NCI-H524 (cell line): ENCODE results near the gene CTRB2.
"Not testable (repeated sequence)": the region's sequence is repeated elsewhere in the genome, so short reads cannot be mapped to it uniquely, and the experiment has no call there.

Experiments
- DNase-seq, 2 experiments: peaks; one replicate each; lab custom pipeline; 2025; lab: John Stamatoyannopoulos, UW

The CTRB2 gene

DNA sequence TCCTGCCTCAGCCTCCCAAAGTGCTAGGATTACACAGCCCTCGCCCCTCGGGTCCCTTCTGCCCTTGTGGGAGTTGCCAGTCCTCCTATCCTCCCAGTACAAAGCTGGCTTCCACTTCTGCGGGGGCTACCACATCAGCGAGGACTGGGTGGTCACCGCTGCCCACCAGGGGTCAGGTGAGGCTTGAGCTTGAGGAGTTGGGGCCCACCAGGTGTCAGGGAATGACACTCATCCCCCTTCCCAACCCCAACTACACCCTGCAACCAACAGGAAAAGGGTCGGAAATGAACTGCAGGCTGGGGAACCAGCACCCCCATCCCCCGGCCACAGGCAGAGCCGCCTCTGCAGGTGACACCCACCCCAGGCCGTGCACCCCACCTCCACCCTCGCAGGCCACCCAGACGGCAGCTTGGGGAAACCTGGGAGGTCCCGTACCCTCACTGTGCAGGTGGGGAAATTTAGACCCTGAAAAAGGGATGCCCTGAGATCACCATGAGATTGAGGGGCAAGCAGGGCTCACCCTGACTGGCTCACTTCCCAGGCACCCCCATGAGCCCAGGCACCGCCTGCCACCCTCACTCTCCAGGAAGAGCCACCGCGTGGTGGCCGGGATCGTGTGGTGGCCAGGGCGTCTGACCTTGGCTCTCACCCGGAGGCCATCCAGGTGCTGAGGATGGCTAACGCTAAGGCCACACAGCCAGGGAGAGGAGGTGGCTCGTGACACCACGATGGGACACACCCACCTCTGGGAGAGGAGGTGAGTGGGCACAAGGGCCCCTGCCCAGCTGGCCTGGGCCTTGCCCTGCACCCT lies 19.8 kb upstream of the CTRB2 start:
- DNase-seq: no peak

DNA sequence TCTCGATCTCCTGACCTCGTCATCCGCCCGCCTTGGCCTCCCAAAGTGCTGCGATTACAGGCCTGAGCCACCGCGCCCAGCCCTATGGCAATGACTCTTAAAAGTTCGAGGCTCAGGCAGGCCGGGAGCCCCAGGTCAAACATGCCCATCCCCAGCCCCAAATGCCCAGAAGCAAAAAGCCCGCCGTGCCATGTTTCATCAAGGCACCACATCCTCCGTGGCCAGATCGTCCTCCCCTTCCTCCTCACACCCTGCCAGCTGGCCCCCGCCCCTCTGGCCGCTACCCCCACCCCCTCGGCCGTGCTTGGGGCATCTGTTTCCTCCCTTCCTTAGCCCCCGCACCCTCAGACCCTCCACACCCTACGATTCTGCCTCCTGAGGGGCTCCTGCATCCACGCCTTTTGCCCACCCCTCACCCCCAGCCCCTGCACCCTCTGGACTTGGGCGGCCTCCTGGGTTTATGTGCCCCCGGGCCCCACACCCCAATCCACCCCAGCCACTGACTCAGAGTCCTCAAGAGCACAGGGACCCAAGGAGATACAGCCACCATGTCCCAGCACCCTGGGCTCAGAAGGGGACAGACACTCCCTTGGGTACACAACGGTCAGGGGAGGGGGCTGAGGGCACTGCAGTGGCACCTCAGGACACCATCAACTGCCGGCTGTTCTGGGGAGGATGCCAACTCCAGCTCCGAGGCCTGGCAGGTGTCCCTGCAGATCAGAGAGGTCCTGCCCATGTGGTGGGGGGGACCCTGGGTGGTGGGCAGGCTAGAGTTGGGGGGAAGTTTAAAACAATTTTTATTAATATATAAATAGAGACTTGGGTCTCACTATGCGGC lies 18.9 kb upstream of the CTRB2 start:
- no peak for DNase-seq

GRCh38 chr16:75225092-75225491 lies 18.1 kb upstream of the CTRB2 start:
- DNase-seq: no peak

GRCh38 chr16:75224306-75225082 lies 17.5 kb upstream of the CTRB2 start:
- no peak for DNase-seq

- DNase-seq: not testable (repeated sequence)
Observed at GRCh38 chr16:75223129-75223528, 16.2 kb upstream of the CTRB2 start.

DNA sequence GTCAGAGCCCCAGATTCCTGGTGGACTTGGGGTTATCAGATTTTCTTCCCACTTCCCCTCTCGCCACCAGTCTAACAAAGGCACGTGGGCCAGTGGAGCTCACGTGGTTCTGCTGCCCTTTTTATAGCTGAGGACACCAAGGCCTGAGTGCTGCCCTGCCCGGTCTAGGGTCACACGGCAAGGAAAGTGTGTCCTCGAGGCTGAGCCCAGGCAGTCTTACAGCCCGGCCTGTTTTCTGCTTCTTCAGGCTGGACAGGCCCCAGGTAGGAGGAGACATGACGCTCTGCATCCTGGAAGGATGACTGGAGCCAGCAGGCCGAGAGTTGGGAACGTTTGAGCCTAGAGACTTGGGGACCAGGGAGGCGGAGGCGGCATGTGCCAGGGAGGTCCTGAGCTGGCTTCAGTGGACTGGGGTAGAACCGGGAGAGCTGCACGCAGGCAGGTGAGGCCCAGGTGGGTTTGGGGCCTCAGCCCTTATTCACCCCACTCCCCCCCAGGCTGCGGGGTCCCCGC lies 15.4 kb upstream of the CTRB2 start:
- no peak for DNase-seq

DNA sequence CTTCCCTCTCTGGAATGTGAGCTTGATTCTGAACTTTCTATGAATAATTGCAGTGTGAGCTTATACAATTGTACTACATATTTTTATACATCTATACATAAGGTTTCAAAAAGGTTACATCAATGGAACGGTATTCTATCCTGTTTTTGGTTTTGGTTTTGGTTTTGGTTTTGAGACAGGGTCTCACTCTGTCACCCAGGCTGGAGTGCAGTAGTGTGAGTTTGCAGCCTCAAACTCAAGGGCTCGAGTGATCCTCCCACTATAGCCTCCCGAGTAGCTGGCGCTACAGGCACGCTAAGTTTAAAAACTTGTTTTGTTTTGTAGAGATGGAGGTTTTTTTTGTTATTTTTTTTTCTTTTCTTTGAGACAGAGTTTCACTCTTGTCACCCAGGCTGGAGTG lies 12.9 kb upstream of the CTRB2 start:
- DNase-seq: no peak

DNA sequence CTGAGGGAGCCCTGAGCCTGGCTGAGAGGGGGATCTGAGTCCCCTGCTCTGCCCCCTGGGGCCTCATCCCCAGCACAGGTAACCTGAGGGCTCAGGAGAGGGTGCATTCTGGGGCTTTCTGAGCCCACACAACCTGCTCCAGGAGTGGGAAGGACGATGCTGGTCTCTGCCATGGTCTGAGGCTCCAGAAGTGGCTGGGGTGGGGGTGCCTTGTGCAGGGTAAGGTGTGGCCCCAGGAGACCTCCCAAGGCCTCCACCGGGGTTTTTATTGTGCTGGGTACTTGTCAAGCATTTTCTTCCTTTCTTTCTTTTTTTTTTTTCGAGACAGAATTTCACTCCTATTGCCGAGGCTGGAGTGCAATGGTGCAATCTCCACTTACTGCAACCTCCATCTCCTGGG lies 12.1 kb upstream of the CTRB2 start:
- DNase-seq: no peak

- no peak for DNase-seq
Observed at GRCh38 chr16:75218256-75219076, 11.5 kb upstream of the CTRB2 start, which contains the start of gene CTRB1. CTRB1 (plus strand) TSS chr16:75218988; CDS start chr16:75219008, 20 bp downstream.

- DNase-seq: no peak
Observed at GRCh38 chr16:75217389-75217851, 10.5 kb upstream of the CTRB2 start.

GRCh38 chr16:75216576-75216975 lies 9.6 kb upstream of the CTRB2 start:
- DNase-seq: no peak

DNA sequence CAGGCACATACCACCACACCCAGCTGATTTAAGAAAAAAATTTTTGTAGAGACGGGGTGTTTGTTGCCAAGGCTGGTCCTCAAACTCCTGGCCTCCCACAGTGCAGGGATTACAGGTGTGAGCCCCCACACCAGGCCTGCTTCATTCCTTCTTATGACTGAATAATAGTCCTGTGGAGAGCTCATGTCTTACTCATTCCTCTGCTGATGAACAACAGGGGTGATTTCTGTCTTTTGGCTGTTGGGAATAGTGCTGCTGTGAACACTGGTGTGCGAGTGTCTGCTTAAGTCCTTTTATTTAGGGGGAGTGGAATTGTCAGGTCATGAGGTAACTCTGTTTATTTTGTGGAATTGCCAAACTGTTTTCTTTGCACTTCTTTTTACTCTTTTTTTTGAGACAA lies 9.2 kb upstream of the CTRB2 start:
- no peak for DNase-seq

- DNase-seq: not testable (repeated sequence)
Observed at GRCh38 chr16:75211286-75211685, 4.3 kb upstream of the CTRB2 start.

DNA sequence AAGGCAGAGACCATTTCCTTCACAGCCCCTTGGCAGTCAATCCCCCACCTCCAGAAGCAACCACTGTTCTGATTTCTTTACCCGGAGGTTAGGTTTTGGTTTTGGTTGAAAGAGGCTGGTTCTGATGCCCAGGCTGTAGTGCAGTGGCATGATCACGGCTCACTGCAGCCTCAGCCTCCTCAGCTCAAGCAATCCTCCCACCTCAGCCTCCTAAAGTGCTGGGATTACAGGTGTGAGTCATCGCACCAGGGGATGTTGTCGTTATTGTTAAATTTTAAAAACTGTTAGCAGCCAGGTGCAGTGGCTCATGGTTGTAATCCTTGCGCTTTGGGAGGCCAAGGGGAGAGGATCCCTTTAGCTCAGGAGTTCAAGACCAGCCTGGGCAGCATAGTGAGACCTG lies 3.0 kb upstream of the CTRB2 start:
- DNase-seq: no peak

GRCh38 chr16:75209514-75209913 lies 2.6 kb upstream of the CTRB2 start:
- DNase-seq: not testable (repeated sequence)

DNA sequence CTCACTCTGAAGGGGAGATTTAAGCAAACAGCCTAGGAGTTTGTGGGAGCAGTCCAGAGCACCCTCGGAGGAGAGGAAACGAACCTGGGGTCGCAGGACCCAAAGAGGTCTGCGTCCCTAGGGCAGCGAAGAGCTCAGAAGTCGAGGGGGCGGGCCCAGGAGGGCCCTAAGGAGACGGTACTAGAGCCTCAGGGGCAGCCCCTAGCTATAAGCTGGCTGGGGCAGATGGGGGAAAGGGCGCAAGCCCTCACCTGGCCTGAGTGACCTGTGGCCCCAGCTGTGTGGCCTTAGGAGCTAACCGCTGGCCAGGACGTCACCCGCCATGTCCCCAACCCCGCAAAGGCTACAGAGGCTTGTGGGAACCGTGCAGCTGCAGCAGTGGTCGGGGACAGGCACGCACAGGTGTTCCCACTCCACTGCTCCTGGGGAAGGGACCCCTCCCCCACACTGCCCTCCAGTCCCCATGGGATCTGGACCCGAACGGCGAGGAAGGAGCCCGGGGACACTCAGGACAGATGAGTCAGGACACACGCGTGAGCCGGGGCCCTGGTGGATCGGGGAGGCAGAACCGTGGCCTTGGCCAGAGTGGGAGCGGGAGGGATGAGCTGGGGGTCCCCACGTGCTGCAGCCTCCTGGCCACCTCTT lies 2.0 kb upstream of the CTRB2 start:
- DNase-seq: no peak

DNA sequence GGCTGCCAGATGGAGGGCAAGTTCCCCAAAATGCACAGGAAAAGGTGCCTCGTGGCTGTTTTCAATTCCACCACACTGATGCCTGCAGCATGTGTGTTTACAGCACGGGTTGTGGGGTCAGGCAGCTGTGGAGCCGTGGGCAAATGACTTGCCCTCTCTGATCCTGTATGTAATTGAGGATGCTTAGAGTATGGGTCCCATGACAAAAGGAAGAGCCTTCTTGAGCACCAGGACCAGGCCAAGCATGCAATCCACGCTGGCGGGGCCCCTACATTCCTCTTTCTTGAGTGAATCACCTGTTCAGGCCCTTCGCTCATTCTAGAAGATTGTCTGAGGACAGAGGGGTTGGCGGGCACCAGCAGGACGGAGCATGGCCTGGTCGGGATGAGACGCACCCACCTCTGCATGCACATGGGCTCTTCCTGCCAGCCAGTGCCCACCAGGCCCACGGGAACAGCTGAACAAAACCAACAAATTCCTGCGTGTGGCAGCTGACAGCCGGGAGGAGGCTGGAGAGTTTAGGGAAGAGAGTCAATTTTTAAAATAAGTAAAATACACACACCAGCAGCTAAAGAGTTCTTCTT lies 1.4 kb upstream of the CTRB2 start:
- DNase-seq: no peak

DNA sequence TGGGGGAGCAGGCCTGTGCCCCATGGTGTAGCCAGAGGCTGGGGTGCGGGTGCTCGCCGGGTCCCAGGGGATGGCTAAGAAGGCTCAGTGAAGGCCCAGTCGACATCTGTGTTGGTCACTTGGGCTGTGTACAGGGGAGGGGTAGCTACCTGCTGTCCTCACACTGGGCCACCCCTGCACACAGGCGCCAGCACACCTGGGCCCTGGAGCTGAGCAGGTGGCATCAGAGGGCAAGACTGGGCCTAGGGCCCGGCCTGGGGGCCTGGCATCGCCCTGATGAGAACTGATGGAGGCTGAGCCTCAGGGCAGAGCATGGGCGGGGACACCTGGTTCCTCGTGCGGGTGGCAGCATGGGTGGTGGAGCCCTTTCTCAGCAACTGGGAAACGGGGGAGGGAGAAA lies 870 bp upstream of the CTRB2 start:
- no peak for DNase-seq

GRCh38 chr16:75205961-75206748 lies 806 bp downstream of the CTRB2 start:
- not testable (repeated sequence) for DNase-seq
